Endothelial cell (in vitro differentiated cells): Measurements from ENCODE around the gene ZNF787. TPM values are rescaled to one million over a fixed set of nuclear protein-coding genes. Genes with fewer than 3 reads are reported as not detected.

Experiments used
- DNase-seq: peaks from one replicate; pipeline ENCODE4 v3.0.0; 2021; ENCODE audit warnings: low spot score
- H3K27ac Mint-ChIP-seq: one replicate; pipeline ENCODE4 v1.8.0; 2021; ENCODE audit warnings: mixed read lengths, inconsistent platforms; ENCODE audit not compliant: unreplicated experiment
- H3K27me3 Mint-ChIP-seq: one replicate; pipeline ENCODE4 v1.8.0; 2021; ENCODE audit warnings: mild to moderate bottlenecking, moderate library complexity, mixed read lengths, inconsistent platforms; ENCODE audit not compliant: unreplicated experiment
- H3K36me3 Mint-ChIP-seq: one replicate; pipeline ENCODE4 v1.8.0; 2021; ENCODE audit warnings: mild to moderate bottlenecking, low read depth, mixed read lengths, inconsistent platforms; ENCODE audit not compliant: unreplicated experiment
- H3K4me1 Mint-ChIP-seq: one replicate; pipeline ENCODE4 v1.8.0; 2021; ENCODE audit warnings: mild to moderate bottlenecking, mixed read lengths, inconsistent platforms; ENCODE audit not compliant: unreplicated experiment
- H3K4me3 Mint-ChIP-seq: one replicate; pipeline ENCODE4 v1.8.0; 2021; ENCODE audit warnings: mild to moderate bottlenecking, mixed read lengths, inconsistent platforms; ENCODE audit not compliant: unreplicated experiment
- H3K9me3 Mint-ChIP-seq: one replicate; pipeline ENCODE4 v1.8.0; 2021; ENCODE audit warnings: mixed read lengths, inconsistent platforms; ENCODE audit not compliant: unreplicated experiment
- CTCF ChIP-seq: fragments of 200-600 bp; sonication (generic); IDR thresholded peaks from one replicate; pipeline ENCODE4 v1.5.0; 2021; ENCODE audit warnings: antibody characterized with exemption; ENCODE audit not compliant: unreplicated experiment
- total RNA-seq: library from RNA; stranded (reverse); fragmentation: NEBNext Ultra II Directional; extraction: Animal tissue kit (Norgen Biotek cat#: 25700); gene quantifications from one replicate; pipeline ENCODE4 v1.2.1, GENCODE V29; 2021; ENCODE audit not compliant: unreplicated experiment

The ZNF787 gene
- total RNA-seq, 1 donor from 2014 or later: 31.2 TPM

- Mint-ChIP-seq H3K4me3 (no peak overlapping the region), H3K27me3 (peaks cover 25% of the 10 kb centered on the region), H3K36me3 (peaks cover 21% of the 10 kb centered on the region), H3K9me3 (no peaks in the 10 kb centered on the region), H3K4me1 (peaks cover 19% of the 10 kb centered on the region), H3K27ac (no peak overlapping the region)
- TF ChIP-seq CTCF: no peak
- DNase-seq: no peak
Observed at GRCh38 chr19:56103027-56103614, 18.0 kb downstream of the ZNF787 start.

- H3K9me3 Mint-ChIP-seq: no peaks in the 10 kb centered on the region
- no peak overlapping the region for H3K4me3 Mint-ChIP-seq
- peaks cover 14% of the 10 kb centered on the region for H3K4me1 Mint-ChIP-seq
- H3K27me3 Mint-ChIP-seq: peaks cover 21% of the 10 kb centered on the region
- no peak for TF ChIP-seq CTCF
- H3K27ac Mint-ChIP-seq: no peak overlapping the region
- H3K36me3 Mint-ChIP-seq: peaks cover 22% of the 10 kb centered on the region
- DNase-seq: no peak
Observed at GRCh38 chr19:56101746-56102535, 19.2 kb downstream of the ZNF787 start.

- Mint-ChIP-seq H3K4me3 (no peak overlapping the region), H3K4me1 (peaks cover 10% of the 10 kb centered on the region), H3K9me3 (no peaks in the 10 kb centered on the region), H3K27me3 (peaks cover 19% of the 10 kb centered on the region), H3K36me3 (peaks cover 20% of the 10 kb centered on the region), H3K27ac (no peak overlapping the region)
- TF ChIP-seq CTCF: no peak
- no peak for DNase-seq
Observed at GRCh38 chr19:56101095-56101494, 20.0 kb downstream of the ZNF787 start.

GRCh38 chr19:56099638-56100539 is 21.2 kb downstream of the ZNF787 start:
- Mint-ChIP-seq H3K4me1 (peaks cover 5% of the 10 kb centered on the region), H3K9me3 (no peaks in the 10 kb centered on the region), H3K27ac (no peak overlapping the region), H3K27me3 (peaks cover 19% of the 10 kb centered on the region), H3K4me3 (no peak overlapping the region), H3K36me3 (peaks cover 21% of the 10 kb centered on the region)
- DNase-seq: no peak
- TF ChIP-seq CTCF: no peak
